HG03280 (cell line): Measurements from ENCODE around the gene NUB1.

Experiments used
- ATAC-seq: cut with Tn5 transposase; IDR thresholded peaks from one replicate; pipeline ENCODE4 v1.9.1; 2021; ENCODE audit warnings: mild to moderate bottlenecking, moderate library complexity; ENCODE audit not compliant: unreplicated experiment

The NUB1 gene

DNA sequence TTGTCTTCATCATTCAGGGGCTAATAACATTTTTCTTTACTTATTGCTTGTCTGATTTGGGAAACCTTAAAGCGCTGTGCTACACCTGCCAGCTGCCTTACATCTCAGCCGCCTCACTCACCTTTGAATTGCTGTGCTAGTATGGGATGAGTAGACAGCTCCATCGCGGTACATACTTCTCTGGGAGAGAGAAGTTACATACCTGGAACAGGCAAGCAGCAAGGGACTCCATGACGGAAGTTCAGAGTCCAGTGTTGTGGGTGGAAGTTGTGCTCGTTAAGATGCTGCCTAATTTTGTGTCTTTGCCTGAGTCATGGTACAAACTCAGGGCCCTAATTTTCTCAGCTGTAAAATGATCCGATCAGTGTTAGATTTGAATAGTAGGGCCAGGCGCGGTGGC is 1.9 kb downstream of the NUB1 start:
- ATAC-seq: no peak

- ATAC-seq: no peak
Observed at GRCh38 chr7:151345576-151346469, 4.2 kb downstream of the NUB1 start.

DNA sequence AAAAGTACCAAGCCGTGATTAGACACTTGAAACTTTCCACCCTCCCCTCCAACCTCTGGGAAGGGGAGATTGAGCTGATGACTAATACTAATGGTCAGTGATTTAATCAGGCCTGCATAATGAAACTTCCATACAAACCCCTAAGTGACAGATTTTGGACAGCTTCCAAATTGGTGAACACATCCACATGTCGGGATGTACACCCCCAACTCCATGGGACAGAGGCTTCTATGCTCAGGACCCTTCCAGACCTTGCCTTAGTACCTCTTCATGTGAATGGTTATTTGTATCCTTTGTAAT is 4.8 kb downstream of the NUB1 start:
- no peak for ATAC-seq

DNA sequence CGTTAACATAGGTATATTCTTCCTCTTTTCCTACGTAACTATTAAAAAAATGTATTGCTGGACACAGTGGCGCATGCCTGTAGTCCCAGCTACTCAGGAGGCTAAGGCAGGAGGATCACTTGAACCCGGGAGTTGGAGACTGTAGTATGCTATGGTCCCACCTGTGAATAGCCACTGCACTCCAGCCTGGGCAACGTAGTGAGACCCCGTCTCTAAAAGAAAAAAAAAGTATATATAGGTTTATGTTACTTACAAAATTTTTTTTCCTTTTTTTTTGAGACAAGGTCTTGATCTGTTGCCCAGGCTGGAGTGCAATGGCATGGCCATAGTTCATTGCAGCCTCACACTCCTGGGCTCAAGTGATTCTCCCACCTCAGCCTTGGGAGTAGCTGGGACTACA is 5.6 kb downstream of the NUB1 start:
- no peak for ATAC-seq

DNA sequence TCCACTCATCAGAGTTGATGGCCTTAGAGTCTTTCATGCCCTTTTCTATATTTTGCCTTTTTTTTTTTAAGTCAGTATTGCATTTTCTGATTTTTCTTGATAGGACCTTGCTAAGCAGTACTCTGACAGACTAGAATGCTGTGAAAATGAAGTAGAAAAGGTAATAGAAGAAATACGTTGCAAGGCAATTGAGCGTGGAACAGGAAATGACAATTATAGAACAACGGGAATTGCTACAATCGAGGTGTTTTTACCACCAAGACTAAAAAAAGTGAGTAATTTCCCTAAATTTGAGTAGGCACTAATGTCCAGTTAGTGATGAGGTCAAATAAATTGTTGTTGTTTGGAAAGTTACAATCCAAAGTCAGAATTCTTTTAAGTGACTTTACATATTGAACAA is 7.4 kb downstream of the NUB1 start:
- ATAC-seq: no peak

DNA sequence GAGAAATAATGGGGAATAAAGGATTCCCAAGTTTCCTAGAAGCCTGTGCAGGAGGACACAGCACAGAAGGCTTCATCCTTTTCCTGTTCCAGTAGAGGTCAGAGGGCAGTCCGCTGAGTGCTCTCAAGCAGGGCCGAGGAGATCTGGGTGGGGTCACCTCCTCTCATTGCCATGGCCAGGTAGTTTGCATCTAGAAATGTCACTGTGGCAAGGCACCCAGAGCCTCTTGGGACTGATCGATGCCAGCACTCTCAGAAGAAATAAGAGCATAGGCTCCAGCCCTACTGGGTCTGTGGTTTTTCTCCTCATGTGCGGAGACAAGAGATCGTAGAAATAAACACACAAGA is 7.9 kb downstream of the NUB1 start:
- ATAC-seq: peak; percentile 48

GRCh38 chr7:151351027-151351426 is 9.4 kb downstream of the NUB1 start:
- ATAC-seq: peak; percentile 29

DNA sequence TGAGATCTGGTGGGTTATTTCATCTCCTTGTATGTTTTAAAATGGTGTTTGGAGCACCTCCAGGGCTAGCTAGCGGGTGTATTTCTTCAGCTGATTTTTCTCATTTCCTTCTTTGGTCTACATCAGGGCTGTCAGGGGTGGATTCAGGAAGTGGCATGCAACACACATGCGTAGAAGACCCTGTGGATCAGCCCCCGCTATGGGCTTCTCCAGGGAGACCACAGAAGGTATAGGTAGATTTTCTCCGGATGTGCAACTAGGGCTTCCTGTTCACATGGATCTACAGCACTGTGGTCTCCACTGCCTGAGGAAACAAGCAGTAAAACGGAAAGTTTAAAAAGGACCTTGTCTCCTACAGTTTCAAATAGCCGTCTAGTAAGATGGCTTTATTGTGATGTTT is 10.4 kb downstream of the NUB1 start:
- no peak for ATAC-seq

- no peak for ATAC-seq
Observed at GRCh38 chr7:151352512-151352911, 10.9 kb downstream of the NUB1 start.

- no peak for ATAC-seq
Observed at GRCh38 chr7:151361193-151361959, 19.8 kb downstream of the NUB1 start.

- no peak for ATAC-seq
Observed at GRCh38 chr7:151363182-151363581, 21.6 kb downstream of the NUB1 start.

GRCh38 chr7:151366166-151366879 is 24.7 kb downstream of the NUB1 start:
- no peak for ATAC-seq

GRCh38 chr7:151366880-151367222 is 25.2 kb downstream of the NUB1 start:
- no peak for ATAC-seq

- ATAC-seq: no peak
Observed at GRCh38 chr7:151367284-151367683, 25.7 kb downstream of the NUB1 start.

DNA sequence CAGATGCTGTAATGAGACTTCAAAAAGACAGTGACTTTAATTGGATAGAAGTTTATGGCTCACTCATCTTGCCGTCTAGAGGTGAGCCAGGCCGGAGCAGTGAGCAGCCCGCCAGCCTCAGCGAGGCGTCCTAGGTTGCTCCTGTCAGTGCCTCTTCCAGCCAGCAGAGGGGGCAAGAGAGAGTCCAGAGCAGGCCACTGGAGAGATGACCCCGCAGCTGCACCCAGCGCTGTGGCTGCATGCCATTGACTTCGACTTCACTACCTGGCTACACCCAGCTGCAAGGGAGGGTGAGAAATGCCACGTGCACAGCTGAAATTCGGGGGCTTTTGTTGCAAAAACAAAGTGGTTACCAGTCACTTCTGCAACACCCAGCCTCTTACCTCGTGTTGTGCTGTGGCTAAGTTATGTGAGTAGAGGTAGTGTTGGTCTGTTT is 26.5 kb downstream of the NUB1 start:
- ATAC-seq: peak; percentile 96

DNA sequence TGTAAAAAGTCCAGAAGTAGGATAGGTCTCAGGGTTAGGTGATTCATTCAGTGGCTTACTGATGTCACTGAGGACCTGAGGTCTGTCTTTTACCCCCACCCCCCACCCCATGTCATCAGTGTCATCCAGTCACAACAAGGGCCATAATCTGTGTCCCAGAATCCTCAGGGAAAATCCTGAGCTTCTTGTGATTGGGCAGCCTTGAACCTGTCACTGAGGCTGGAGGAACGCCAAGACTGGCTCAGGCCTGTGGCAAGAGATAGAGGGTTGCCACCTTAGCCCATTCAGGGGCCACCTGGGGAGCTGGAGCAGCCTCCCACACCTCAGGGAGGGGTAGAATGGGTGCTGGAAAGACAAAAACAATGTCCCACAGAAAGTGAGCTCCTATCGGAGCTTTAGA is 29.7 kb downstream of the NUB1 start:
- ATAC-seq: no peak

- ATAC-seq: no peak
Observed at GRCh38 chr7:151372612-151373265, 31.1 kb downstream of the NUB1 start.

DNA sequence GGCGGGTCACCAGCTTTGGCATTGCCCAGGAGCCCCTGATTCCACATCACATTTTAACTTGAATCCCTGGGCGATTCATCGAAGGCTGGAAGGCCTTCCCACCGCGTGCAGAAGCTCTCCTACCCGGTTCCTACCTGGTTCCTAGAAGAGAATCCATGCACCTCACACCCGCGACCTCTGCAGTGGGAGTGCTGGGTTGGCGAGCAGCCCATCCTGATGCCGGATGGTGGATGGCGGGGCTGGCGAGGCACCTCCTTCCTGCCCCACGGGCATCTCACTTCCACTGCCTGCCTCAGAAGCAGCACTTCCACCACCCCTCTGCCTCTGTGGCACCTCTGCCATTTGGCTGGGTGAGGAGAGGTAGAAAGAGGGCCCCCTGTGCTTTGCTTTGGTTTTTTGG is 32.0 kb downstream of the NUB1 start:
- ATAC-seq: no peak

- ATAC-seq: no peak
Observed at GRCh38 chr7:151374139-151374538, 32.5 kb downstream of the NUB1 start.

DNA sequence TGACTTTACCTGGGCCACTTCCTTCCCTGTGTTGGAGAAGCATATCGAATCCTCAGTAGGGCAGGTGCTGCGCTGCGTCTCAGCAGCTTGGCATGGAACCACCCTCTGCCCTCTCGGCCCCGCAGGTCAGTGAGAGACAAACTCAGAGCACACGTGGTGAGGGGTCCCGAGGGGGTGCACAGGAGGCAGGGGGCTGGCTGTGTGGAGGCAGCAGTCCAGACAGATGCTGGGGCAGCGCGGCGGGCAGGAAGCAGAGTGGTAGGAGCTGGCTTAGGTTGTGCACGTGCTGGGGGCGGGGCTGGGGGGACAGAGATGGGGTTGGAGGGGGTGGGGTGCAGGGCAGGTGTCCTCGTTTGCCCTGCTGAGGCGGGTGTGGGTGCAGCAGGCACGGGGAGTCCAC is 33.1 kb downstream of the NUB1 start:
- ATAC-seq: no peak

DNA sequence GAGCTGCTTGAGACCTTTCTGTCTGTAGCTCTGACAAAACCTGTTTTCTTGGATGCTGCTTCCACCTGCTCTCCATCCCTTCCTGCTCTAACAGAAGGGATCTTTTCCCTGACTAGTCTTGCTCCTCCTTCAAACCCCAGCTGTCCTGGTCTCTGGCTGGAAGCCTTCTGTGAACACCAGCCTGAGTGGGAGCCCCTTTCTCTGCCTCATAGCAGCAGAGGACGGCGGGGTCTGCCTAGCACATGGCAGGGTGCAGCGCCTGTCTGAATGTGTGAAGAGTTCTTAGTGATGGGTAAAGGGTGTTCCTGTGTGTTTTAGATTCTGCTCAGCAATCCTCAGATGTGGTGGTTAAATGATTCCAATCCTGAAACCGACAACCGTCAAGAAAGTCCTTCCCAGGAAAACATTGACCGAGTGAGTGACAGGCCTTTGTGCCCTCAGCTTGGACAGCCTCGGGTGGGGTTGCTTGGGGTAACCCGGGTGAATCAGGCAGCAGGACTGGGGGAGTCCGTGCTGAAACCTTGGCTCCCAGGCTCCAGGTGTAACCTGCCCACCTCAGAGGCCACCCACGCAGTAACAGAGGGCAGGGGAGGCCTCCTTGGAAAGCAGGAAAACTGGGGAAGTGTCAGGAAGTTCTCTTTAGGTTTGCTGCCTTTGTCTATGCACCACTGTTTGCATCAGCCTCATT is 34.1 kb downstream of the NUB1 start:
- ATAC-seq: no peak
